Keratinocyte (primary cell): Measurements from ENCODE around the gene ZNF157.

ENCODE experiments used
- EZH2 ChIP-seq: IDR thresholded peaks from one replicate; pipeline ENCODE4 v1.6.1; 2012; ENCODE audit warnings: inconsistent platforms, mild to moderate bottlenecking, low read length, moderate library complexity
- TF ChIP-seq, protein P1 (sequence below), 3 experiments: IDR thresholded peaks in 1 of 3; conservative IDR thresholded peaks in 1 of 3; optimal IDR thresholded peaks in 1 of 3; 2 replicates in 2 of 3; 3 replicates in 1 of 3; pipeline versions ENCODE3 to v1.5.1; 2011; ENCODE audit warnings: low read length in 3 of 3, mild to moderate bottlenecking in 3 of 3, moderate library complexity in 2 of 3, control low read depth in 1 of 3, inconsistent platforms in 1 of 3; ENCODE audit not compliant: insufficient read depth in 2 of 3; ENCODE audit errors: extremely low read depth in 1 of 3

DNA sequence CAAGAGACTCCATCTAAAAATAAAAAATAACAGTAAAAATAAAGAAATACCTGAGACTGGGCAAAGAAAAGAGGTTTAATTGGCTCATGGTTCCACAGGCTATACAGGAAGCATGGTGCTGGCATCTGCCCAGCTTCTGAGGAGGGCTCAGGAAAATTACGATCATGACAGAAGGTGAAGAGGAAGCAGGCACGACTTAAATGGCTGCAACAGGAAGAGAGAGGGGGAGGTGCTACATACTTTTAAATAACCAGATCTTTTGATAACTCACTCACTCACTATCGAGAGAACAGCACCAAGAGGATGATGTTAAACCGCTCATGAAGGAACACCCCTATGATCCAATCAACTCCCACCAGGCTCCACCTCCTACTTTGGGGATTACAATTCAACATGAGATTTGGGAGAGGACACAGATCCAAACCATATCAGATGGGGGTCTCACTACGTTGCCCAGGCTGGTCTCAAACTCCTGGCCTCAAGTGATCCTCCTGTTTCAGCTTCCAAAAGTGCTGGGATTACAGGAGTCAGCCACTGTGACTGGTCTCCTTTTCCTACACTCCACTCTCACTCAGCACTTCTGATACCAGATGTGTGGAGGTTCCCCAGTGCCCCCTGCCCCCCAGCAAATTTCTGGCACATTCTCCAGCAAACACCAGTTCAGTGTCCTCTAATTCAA, 11.9 kb upstream of the ZNF157 start:
- TF ChIP-seq, protein P1, sequence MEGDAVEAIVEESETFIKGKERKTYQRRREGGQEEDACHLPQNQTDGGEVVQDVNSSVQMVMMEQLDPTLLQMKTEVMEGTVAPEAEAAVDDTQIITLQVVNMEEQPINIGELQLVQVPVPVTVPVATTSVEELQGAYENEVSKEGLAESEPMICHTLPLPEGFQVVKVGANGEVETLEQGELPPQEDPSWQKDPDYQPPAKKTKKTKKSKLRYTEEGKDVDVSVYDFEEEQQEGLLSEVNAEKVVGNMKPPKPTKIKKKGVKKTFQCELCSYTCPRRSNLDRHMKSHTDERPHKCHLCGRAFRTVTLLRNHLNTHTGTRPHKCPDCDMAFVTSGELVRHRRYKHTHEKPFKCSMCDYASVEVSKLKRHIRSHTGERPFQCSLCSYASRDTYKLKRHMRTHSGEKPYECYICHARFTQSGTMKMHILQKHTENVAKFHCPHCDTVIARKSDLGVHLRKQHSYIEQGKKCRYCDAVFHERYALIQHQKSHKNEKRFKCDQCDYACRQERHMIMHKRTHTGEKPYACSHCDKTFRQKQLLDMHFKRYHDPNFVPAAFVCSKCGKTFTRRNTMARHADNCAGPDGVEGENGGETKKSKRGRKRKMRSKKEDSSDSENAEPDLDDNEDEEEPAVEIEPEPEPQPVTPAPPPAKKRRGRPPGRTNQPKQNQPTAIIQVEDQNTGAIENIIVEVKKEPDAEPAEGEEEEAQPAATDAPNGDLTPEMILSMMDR (optimal IDR thresholded peaks at IDR 0.05 in 1 of 3, IDR thresholded peaks at IDR 0.05 in 1 of 3, conservative IDR thresholded peaks at IDR 0.05 in 1 of 3; ENCODE audit: extremely low read depth in 1 of 3, insufficient read depth in 2 of 3, low read length in 3 of 3) = no peak
- no peak for TF ChIP-seq EZH2
